A549 (cell line): ENCODE results near the gene FAM13A. TPM values are rescaled to one million over a fixed set of nuclear protein-coding genes. Genes with fewer than 3 reads are reported as not detected.

ENCODE experiments used
- ATAC-seq, 2 experiments: fragments of 200-7000 bp in 1 of 2; fragments of >200 bp in 1 of 2; cut with Nextera tagmentation in 1 of 2; cut with Tn5 transposase in 1 of 2; 3 replicates each; pipeline versions ENCODE4 v1.8.0 to v1.9.1; 2018 to 2020; ENCODE audit warnings: mild to moderate bottlenecking in 1 of 2, moderate library complexity in 1 of 2
- CTCF ChIA-PET: fragments of 300-600 bp; sonication (Branson Sonifier 250); formaldehyde crosslinking; extraction: SDS; loops from one replicate; lab custom pipeline; 2021; ENCODE audit warnings: antibody characterized with exemption, inconsistent platforms; lab: Yijun Ruan, JAX
- POLR2A ChIA-PET: fragments of 350-600 bp; formaldehyde crosslinking; extraction: SDS; loops from one replicate; lab custom pipeline; 2021; ENCODE audit warnings: antibody characterized with exemption, inconsistent platforms; lab: Yijun Ruan, JAX
- DNase-seq, 2 experiments: peaks; one replicate each; pipeline versions ENCODE4 v3.0.0 to v3.0.0-alpha.2; 2011 to 2016; ENCODE audit warnings: low read depth in 1 of 2, low spot score in 1 of 2
- FAIRE-seq: peaks from 2 replicates; lab custom pipeline; 2011; peaks lifted over from hg19 to GRCh38; lab: Jason Lieb, UNC
- H3K27ac ChIP-seq, 2 experiments: fragments of >200 bp; sonication (Bioruptor Twin); formaldehyde crosslinking; 3 replicates each; pipeline ENCODE4 v1.5.1; 2016 to 2017
- H3K4me1 ChIP-seq: fragments of >200 bp; sonication (Bioruptor Twin); formaldehyde crosslinking; 3 replicates; pipeline ENCODE4 v1.6.1; 2016
- H3K4me2 ChIP-seq: fragments of >200 bp; sonication (Bioruptor Twin); formaldehyde crosslinking; 3 replicates; pipeline ENCODE4 v1.6.1; 2016
- H3K4me3 ChIP-seq: fragments of >200 bp; sonication (Bioruptor Twin); formaldehyde crosslinking; 3 replicates; pipeline ENCODE4 v1.5.1; 2016
- H3K9me3 ChIP-seq: fragments of >200 bp; sonication (Bioruptor Twin); formaldehyde crosslinking; 3 replicates; pipeline ENCODE4 v1.6.1; 2016
- BCL3 ChIP-seq: fragments of >200 bp; sonication (Bioruptor Twin); formaldehyde crosslinking; IDR thresholded peaks from 3 replicates; pipeline ENCODE4 v1.6.1; 2016
- CBX2 ChIP-seq: fragments of 200-600 bp; sonication (generic); IDR thresholded peaks from 2 replicates; pipeline ENCODE4 v1.6.1; 2016; ENCODE audit warnings: low read depth, mild to moderate bottlenecking, borderline replicate concordance
- CEBPB ChIP-seq, 2 experiments: fragments of >200 bp in 1 of 2; sonication (Bioruptor Twin) in 1 of 2; formaldehyde crosslinking in 1 of 2; IDR thresholded peaks; 2 replicates each; pipeline ENCODE4 v1.6.1; 2012 to 2016
- EHF ChIP-seq: fragments of 250-450 bp; sonication (Bioruptor Pico); IDR thresholded peaks from 2 replicates; pipeline ENCODE4 v1.5.0; 2020; ENCODE audit warnings: mild to moderate bottlenecking
- EHMT2 ChIP-seq: fragments of 200-600 bp; sonication (generic); IDR thresholded peaks from 2 replicates; pipeline ENCODE4 v1.6.1; 2016; ENCODE audit warnings: antibody characterized with exemption, low read depth, mild to moderate bottlenecking, moderate library complexity
- HES2 ChIP-seq: fragments of >200 bp; sonication (Bioruptor Twin); formaldehyde crosslinking; IDR thresholded peaks from 2 replicates; pipeline ENCODE4 v1.6.1; 2016
- HOXA7 ChIP-seq: fragments of 250-450 bp; sonication (Bioruptor Pico); IDR thresholded peaks from 2 replicates; pipeline ENCODE4 v1.5.0; 2020; ENCODE audit warnings: mild to moderate bottlenecking, moderate library complexity
- HOXB13 ChIP-seq: fragments of 250-450 bp; sonication (Bioruptor Pico); IDR thresholded peaks from 2 replicates; pipeline ENCODE4 v1.5.0; 2020; ENCODE audit warnings: low read depth, mild to moderate bottlenecking, moderate library complexity
- JUNB ChIP-seq: fragments of >200 bp; sonication (Bioruptor Twin); formaldehyde crosslinking; IDR thresholded peaks from 2 replicates; pipeline ENCODE4 v1.6.1; 2016
- MAFK ChIP-seq: fragments of 450-650 bp; IDR thresholded peaks from 2 replicates; pipeline ENCODE4 v1.6.1; 2014; ENCODE audit not compliant: partially characterized antibody
- MAZ ChIP-seq: fragments of 150-350 bp; IDR thresholded peaks from 2 replicates; pipeline ENCODE4 v1.6.1; 2014; ENCODE audit warnings: antibody characterized with exemption, low read depth, low read length, borderline replicate concordance
- NFE2L2 ChIP-seq: fragments of 150-350 bp; conservative IDR thresholded peaks from 2 replicates; pipeline ENCODE4 v1.6.1; 2014; ENCODE audit warnings: low read length
- NR3C1 ChIP-seq: fragments of >200 bp; sonication (Bioruptor Twin); formaldehyde crosslinking; IDR thresholded peaks from 3 replicates; pipeline ENCODE4 v1.6.1; 2017
- PBX3 ChIP-seq: IDR thresholded peaks from 2 replicates; pipeline ENCODE4 v1.6.1; 2012
- RARB ChIP-seq: fragments of 250-450 bp; sonication (Bioruptor Pico); IDR thresholded peaks from 2 replicates; pipeline ENCODE4 v1.8.0; 2021; ENCODE audit warnings: mild to moderate bottlenecking, moderate library complexity
- REST ChIP-seq: fragments of 200-600 bp; sonication (generic); IDR thresholded peaks from 2 replicates; pipeline ENCODE4 v1.6.1; 2016; ENCODE audit warnings: antibody characterized with exemption, mild to moderate bottlenecking, moderate library complexity
- RFX5 ChIP-seq: fragments of 450-650 bp; IDR thresholded peaks from 2 replicates; pipeline ENCODE4 v1.7.1; 2014; ENCODE audit warnings: antibody characterized with exemption, mild to moderate bottlenecking, moderate library complexity
- SREBF2 ChIP-seq: fragments of 450-650 bp; IDR thresholded peaks from 2 replicates; pipeline ENCODE4 v1.6.1; 2014; ENCODE audit warnings: mild to moderate bottlenecking, moderate library complexity
- TFCP2L1 ChIP-seq: fragments of 250-450 bp; sonication (Bioruptor Pico); IDR thresholded peaks from 2 replicates; pipeline ENCODE4 v1.5.0; 2021; ENCODE audit warnings: mild to moderate bottlenecking
- ZFP36 ChIP-seq: fragments of 450-650 bp; IDR thresholded peaks from 2 replicates; pipeline ENCODE4 v1.6.1; 2014; ENCODE audit warnings: borderline replicate concordance; ENCODE audit not compliant: partially characterized antibody
- ZSCAN20 ChIP-seq: fragments of 250-450 bp; sonication (Bioruptor Pico); IDR thresholded peaks from 2 replicates; pipeline ENCODE4 v1.8.0; 2022; ENCODE audit warnings: mild to moderate bottlenecking, moderate library complexity
- WGBS: methylation state at CpG from one replicate; pipeline ENCODE4 v1.1.6; 2017; ENCODE audit errors: missing lambda C conversion rate; 5-methylcytosine and 5-hydroxymethylcytosine counted together
- polyA plus RNA-seq, 4 experiments: library from polyadenylated mRNA; depleted of rRNA in 3 of 4; stranded (reverse); fragments of >200 nt; fragmentation: RNase III in 1 of 4; extraction: RNeasy Plus Mini Kit Qiagen cat#74134 plus additional on column Dnase treatment in 1 of 4; gene quantifications; 2 replicates in 3 of 4; 3 replicates in 1 of 4; pipeline ENCODE4 v1.2.3, GENCODE V29; 2011 to 2017

Gene FAM13A
- polyA plus RNA-seq, 2 of the 4 experiments (the other 2 are of a cell fraction), result 6.5 to 22.0 TPM

- POLR2A ChIA-PET, result no interaction called here
These were observed 87.2 kb downstream of the FAM13A start for GRCh38 chr4:88969746-88970145.

GRCh38 chr4:88969271-88969670 lies 87.7 kb downstream of the FAM13A start:
- ATAC-seq (no peak), FAIRE-seq (no peak), DNase-seq (no peak)
- Histone ChIP-seq H3K4me3 (no peak overlapping the region), H3K27ac (no peak overlapping the region; a peak in 1 of 6 replicates), H3K9me3 (no peaks in the 10 kb centered on the region), H3K4me2 (no peak overlapping the region)
- POLR2A ChIA-PET, result no interaction called here
- TF ChIP-seq REST (no peak), BCL3 (no peak), HOXA7 (CRISPR knock-in tag) (no peak), JUNB (no peak), HES2 (no peak), EHF (CRISPR knock-in tag) (no peak), TFCP2L1 (no peak), HOXB13 (CRISPR knock-in tag) (no peak), PBX3 (no peak), SREBF2 (no peak), ZFP36 (no peak), NFE2L2 (no peak), RARB (CRISPR knock-in tag) (no peak), MAZ (no peak)
- TF ChIP-seq, all 56 proteins: peak for 0
- peaks cover 39% of the 10 kb centered on the region for H3K4me1 ChIP-seq
- CTCF ChIA-PET, result no interaction called here

More at GRCh38 chr4:88969746-88970145, 87.2 kb downstream of the FAM13A start:
- FAIRE-seq (no peak), DNase-seq (no peak), ATAC-seq (no peak)
- TF ChIP-seq CEBPB (IDR thresholded peaks at IDR 0.05) (no peak), RARB (CRISPR knock-in tag) (no peak), NR3C1 (no peak), RFX5 (no peak), BCL3 (no peak), ZSCAN20 (CRISPR knock-in tag) (no peak), EHMT2 (no peak), MAFK (no peak), REST (no peak), CBX2 (no peak)
- H3K4me1 ChIP-seq, result peaks cover 34% of the 10 kb centered on the region
- H3K9me3 ChIP-seq, result no peaks in the 10 kb centered on the region
- no peak overlapping the region for H3K4me3 ChIP-seq
- CTCF ChIA-PET, result no interaction called here
- H3K27ac ChIP-seq, result no peak overlapping the region; a peak in 1 of 6 replicates
- H3K4me2 ChIP-seq, result no peak overlapping the region
- 85% methylated on average over 1 of the region's 1 CpG for WGBS
